Endothelial cell of umbilical vein (primary cell): Measurements from ENCODE around the gene IFITM10. TPM values are rescaled to one million over a fixed set of nuclear protein-coding genes. Genes with fewer than 3 reads are reported as not detected.
A peak's percentile ranks its signal among the peaks of the same experiment; 100 is the strongest.

ENCODE experiments used
- BruUV-seq: library from RNA; stranded (reverse); fragments of 400-500 nt; replicated peaks from 2 replicates; lab custom pipeline; 2021; lab: Mats Ljungman, UMichigan
- CTCF ChIA-PET: fragments of 300-600, 350-600 bp; sonication (Branson Sonifier 250); formaldehyde crosslinking; loops from one replicate; lab custom pipeline; 2021; ENCODE audit warnings: antibody characterized with exemption, inconsistent platforms; lab: Charles Lee
- POLR2A ChIA-PET: fragments of 300-600, 350-600 bp; sonication (Branson Sonifier 250); formaldehyde crosslinking; loops from one replicate; lab custom pipeline; 2021; ENCODE audit warnings: antibody characterized with exemption, inconsistent platforms; lab: Charles Lee
- DNase-seq: peaks from one replicate; pipeline ENCODE4 v3.0.0-alpha.2; 2011; ENCODE audit warnings: low read depth, low spot score
- FAIRE-seq: peaks from 2 replicates; lab custom pipeline; 2011; peaks lifted over from hg19 to GRCh38; lab: Jason Lieb, UNC
- H2AFZ ChIP-seq: 2 replicates; pipeline ENCODE4 v1.6.0; 2012; ENCODE audit warnings: low read depth, low read length, control low read depth, inconsistent platforms
- H3K27ac ChIP-seq: 2 replicates; pipeline ENCODE4 v1.5.1; 2011; ENCODE audit warnings: low read depth, mild to moderate bottlenecking, control low read depth, low read length, moderate library complexity; ENCODE audit not compliant: insufficient read depth
- H3K27me3 ChIP-seq, 2 experiments: 2 replicates each; pipeline versions ENCODE4 v1.6.0 to v1.6.1; 2011; ENCODE audit warnings: low read length in 2 of 2, mixed read lengths in 1 of 2; ENCODE audit not compliant: control insufficient read depth in 2 of 2, insufficient read depth in 2 of 2
- H3K36me3 ChIP-seq, 2 experiments: 2 replicates in 1 of 2; 3 replicates in 1 of 2; pipeline ENCODE4 v1.5.1; 2011; ENCODE audit warnings: low read length in 2 of 2, mild to moderate bottlenecking in 1 of 2, moderate library complexity in 1 of 2; ENCODE audit not compliant: control insufficient read depth in 2 of 2, insufficient read depth in 2 of 2; ENCODE audit errors: extremely low read depth in 1 of 2
- H3K4me1 ChIP-seq: 3 replicates; pipeline ENCODE4 v1.5.1; 2011; ENCODE audit warnings: mild to moderate bottlenecking, low read length; ENCODE audit not compliant: control insufficient read depth, insufficient read depth; ENCODE audit errors: extremely low read depth
- H3K4me2 ChIP-seq: 2 replicates; pipeline ENCODE4 v1.6.1; 2011; ENCODE audit warnings: low read length, control low read depth, mixed read lengths; ENCODE audit not compliant: insufficient read depth
- H3K4me3 ChIP-seq, 3 experiments: fragments of 200-600 bp in 1 of 3; sonication (generic), shearing (Covaris generic) in 1 of 3; replicated peaks in 1 of 3; 2 replicates each; pipeline ENCODE4 v1.5.1; 2011 to 2016; ENCODE audit warnings: control low read depth in 3 of 3, low read length in 3 of 3, mild to moderate bottlenecking in 2 of 3, inconsistent platforms in 1 of 3, low read depth in 1 of 3, moderate library complexity in 1 of 3; ENCODE audit not compliant: insufficient read depth in 1 of 3
- H3K79me2 ChIP-seq: 2 replicates; pipeline ENCODE4 v1.6.0; 2012; ENCODE audit warnings: low read length, inconsistent platforms; ENCODE audit not compliant: control insufficient read depth, insufficient read depth
- H3K9ac ChIP-seq: replicated peaks from 2 replicates; pipeline ENCODE3; 2011; ENCODE audit warnings: low read length, control low read depth; ENCODE audit not compliant: insufficient read depth; ENCODE audit errors: extremely low read depth
- H3K9me1 ChIP-seq: replicated peaks from 3 replicates; pipeline ENCODE4 v1.6.0; 2011; ENCODE audit warnings: mild to moderate bottlenecking, low read length; ENCODE audit not compliant: control insufficient read depth, insufficient read depth; ENCODE audit errors: extremely low read depth
- H3K9me3 ChIP-seq: replicated peaks from 2 replicates; pipeline ENCODE4 v1.5.1; 2012; ENCODE audit warnings: low read length, inconsistent platforms; ENCODE audit not compliant: control insufficient read depth, insufficient read depth
- H4K20me1 ChIP-seq: replicated peaks from 2 replicates; pipeline ENCODE3; 2011; ENCODE audit warnings: mild to moderate bottlenecking, low read length; ENCODE audit not compliant: control insufficient read depth, insufficient read depth; ENCODE audit errors: extremely low read depth
- CTCF ChIP-seq, 2 donors: IDR thresholded peaks; 1 replicate in 1 of 2; 2 replicates in 1 of 2; pipeline ENCODE4 v1.5.1; 2011; ENCODE audit warnings: low read length in 2 of 2, mild to moderate bottlenecking in 2 of 2, moderate library complexity in 2 of 2, control low read depth in 1 of 2, inconsistent platforms in 1 of 2, low read depth in 1 of 2; ENCODE audit not compliant: insufficient read depth in 1 of 2; ENCODE audit errors: extremely low read depth in 1 of 2
- EZH2 ChIP-seq: IDR thresholded peaks from 2 replicates; pipeline ENCODE4 v1.6.1; 2012; ENCODE audit warnings: borderline replicate concordance, low read depth, mild to moderate bottlenecking, moderate library complexity, low read length, inconsistent platforms; ENCODE audit not compliant: severe bottlenecking
- FOS ChIP-seq: IDR thresholded peaks from 2 replicates; pipeline ENCODE4 v1.6.1; 2011; ENCODE audit warnings: mild to moderate bottlenecking, low read length, moderate library complexity, borderline replicate concordance; ENCODE audit not compliant: insufficient read depth
- GATA2 ChIP-seq: IDR thresholded peaks from 2 replicates; pipeline ENCODE4 v1.7.0; 2011; ENCODE audit warnings: low read depth, mild to moderate bottlenecking, moderate library complexity, mixed read lengths, low read length; ENCODE audit not compliant: insufficient read length, insufficient read depth
- JUN ChIP-seq: IDR thresholded peaks from 2 replicates; pipeline ENCODE4 v1.6.1; 2011; ENCODE audit warnings: borderline replicate concordance, low read depth; ENCODE audit not compliant: insufficient read length, insufficient read depth
- MAX ChIP-seq: IDR thresholded peaks from 2 replicates; pipeline ENCODE4 v1.6.1; 2011; ENCODE audit not compliant: insufficient read depth, insufficient read length
- MYC ChIP-seq: IDR thresholded peaks from one replicate; pipeline ENCODE4 v1.6.1; 2011; ENCODE audit warnings: mild to moderate bottlenecking, low read depth, low read length
- POLR2A ChIP-seq: IDR thresholded peaks from 2 replicates; pipeline ENCODE4 v1.6.1; 2012; ENCODE audit warnings: low read depth, mild to moderate bottlenecking, control low read depth, low read length
- POLR2AphosphoS5 ChIP-seq: IDR thresholded peaks from 2 replicates; pipeline ENCODE4 v1.6.1; 2012; ENCODE audit warnings: low read depth, mild to moderate bottlenecking, control low read depth, low read length, moderate library complexity; ENCODE audit not compliant: insufficient read depth
- dilution Hi-C: fragments of 300-500 bp; cut with MboI; formaldehyde crosslinking; loops from one replicate; pipeline ENCODE4 v1.15.0; 2019; ENCODE audit warnings: low sequenced_read_pairs; ENCODE audit not compliant: extremely low pct_ligation_motif_present
- intact Hi-C: fragments of 100-400 bp; cut with micrococcal nuclease; formaldehyde crosslinking; loops from one replicate; pipeline ENCODE4 v1.10.0; 2022
- polyA plus RNA-seq, 4 experiments: library from polyadenylated mRNA; depleted of rRNA in 3 of 4; stranded (reverse) in 3 of 4; unstranded in 1 of 4; fragments of >200 nt; gene quantifications; 2 replicates each; pipeline versions ENCODE4 v1.2.1 to v1.2.3, GENCODE V29; 2011 to 2012; ENCODE audit warnings: missing spikeins in 1 of 4
- total RNA-seq: library from RNA; stranded (reverse); gene quantifications from 2 replicates; pipeline ENCODE4 v1.2.3, GENCODE V29; 2021

The IFITM10 gene
- total and polyA plus RNA-seq, 2 donors (not counting 3 experiments of a cell fraction or from before 2014, with no cell fraction given) = 0.04 to 0.66 TPM

- H2AFZ ChIP-seq = no peak overlapping the region
- peaks cover 0 to 8% of the 10 kb centered on the region in 2 experiments for H3K36me3 ChIP-seq
- H3K4me3 ChIP-seq = peak overlapping the region; percentile 62 to 72 (median 66)
- H3K9me1 ChIP-seq = no peaks in the 10 kb centered on the region
- H3K4me2 ChIP-seq = peak overlapping the region; percentile 83
- dilution Hi-C loops = no loop called here
- H3K27me3 ChIP-seq = no peaks in the 10 kb centered on the region
- ChIA-PET CTCF (interaction anchor here (0.6 to 1.4 kb wide), 5 partner anchors 9 to 638 kb away, joined by 3 to 6 read pairs (median 3); partner anchors contain the start of gene TSSC4), POLR2A (no interaction called here)
- peaks cover 9% of the 10 kb centered on the region for H3K79me2 ChIP-seq
- intact Hi-C loops = loop anchor here (5.0 kb wide), 1 partner anchor 70 kb away; no protein-coding TSS in a partner anchor
- no peak for TF ChIP-seq CTCF (IDR thresholded peaks at IDR 0.05; ENCODE audit: extremely low read depth in 1 of 2, insufficient read depth in 1 of 2, low read depth in 1 of 2, low read length in 2 of 2)
- TF ChIP-seq JUN = no peak
- no peak for TF ChIP-seq FOS
- no peak for TF ChIP-seq MAX
- TF ChIP-seq EZH2 = no peak
- no peak for TF ChIP-seq GATA2
- no peak for TF ChIP-seq MYC
- no peak for TF ChIP-seq POLR2AphosphoS5
- no peak for TF ChIP-seq POLR2A
- no peaks in the 10 kb centered on the region for H4K20me1 ChIP-seq
- H3K4me1 ChIP-seq = peaks cover 22% of the 10 kb centered on the region
- no peak for DNase-seq
- no peaks in the 10 kb centered on the region for H3K9me3 ChIP-seq
- peak overlapping the region; percentile 32 for H3K27ac ChIP-seq
- H3K9ac ChIP-seq = peak overlapping the region; percentile 66
- peak; percentile 31 for FAIRE-seq
- no TSS peak for BruUV-seq
Measured at GRCh38 chr11:1762537-1763302, 12.3 kb upstream of the IFITM10 start.
